GM21825 (cell line): ENCODE data around the gene TMEM100.

Experiments used
- ATAC-seq: cut with Tn5 transposase; IDR thresholded peaks from one replicate; pipeline ENCODE4 v1.9.1; 2021; ENCODE audit warnings: mild to moderate bottlenecking, moderate library complexity; ENCODE audit not compliant: unreplicated experiment

Gene TMEM100

GRCh38 chr17:55745258-55745657 is 22.6 kb upstream of the TMEM100 start:
- ATAC-seq = no peak

DNA sequence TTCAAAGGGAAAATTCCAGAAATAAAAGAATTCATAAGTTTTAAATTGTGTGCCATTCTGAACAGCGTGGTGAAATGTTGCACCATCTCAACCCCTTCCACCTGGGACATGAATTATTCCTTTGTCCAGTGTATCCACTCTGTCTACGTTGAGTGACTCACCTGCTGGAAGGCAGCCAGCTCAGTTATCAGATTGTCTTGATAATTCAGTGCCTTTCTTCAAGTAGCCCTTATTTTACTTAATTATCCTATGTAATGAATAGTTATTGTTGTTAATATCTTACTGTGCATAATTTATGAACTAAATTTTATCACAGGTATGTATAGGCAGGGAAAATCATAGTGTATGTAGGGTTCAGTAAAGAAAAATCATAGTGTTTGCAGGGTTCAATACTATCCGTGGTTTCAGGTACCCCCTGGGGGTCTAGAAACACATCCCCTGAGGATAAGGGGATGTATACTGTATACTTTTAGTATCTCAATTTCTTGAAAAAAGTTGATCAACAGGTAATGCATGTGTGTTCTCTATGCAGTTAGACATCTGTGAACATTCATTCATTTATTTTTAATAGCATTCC is 20.5 kb upstream of the TMEM100 start:
- ATAC-seq = peak; percentile 29

- ATAC-seq = peak; percentile 75
Observed at GRCh38 chr17:55742272-55743102, 19.8 kb upstream of the TMEM100 start.

GRCh38 chr17:55741356-55741700 is 18.7 kb upstream of the TMEM100 start:
- ATAC-seq = no peak

GRCh38 chr17:55740511-55741355 is 18.1 kb upstream of the TMEM100 start:
- no peak for ATAC-seq

DNA sequence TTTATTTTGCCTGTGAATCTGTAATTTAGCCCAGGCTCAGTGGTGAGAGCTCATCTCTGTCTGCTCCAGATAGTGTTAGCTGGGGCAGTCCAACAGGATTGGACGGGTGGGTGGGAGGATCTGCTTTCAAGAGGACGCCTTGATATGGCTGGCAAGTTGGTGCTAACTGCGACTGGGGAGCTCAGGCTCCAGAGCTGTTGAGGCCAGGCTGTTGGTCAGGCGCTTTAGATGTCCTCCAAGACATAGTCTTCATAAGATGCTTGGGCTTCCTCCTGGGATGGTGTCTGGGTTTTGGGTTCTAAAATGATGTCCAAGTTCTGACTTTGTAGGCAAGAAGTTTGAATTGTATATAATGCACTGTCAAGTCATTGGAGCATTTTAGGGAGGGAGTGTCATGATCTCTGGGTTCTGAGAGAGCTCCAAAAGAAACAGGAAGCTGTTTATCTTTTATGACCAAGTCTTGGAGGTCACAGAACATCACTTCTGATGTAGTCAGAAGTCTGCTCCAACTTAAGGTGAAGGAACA is 15.4 kb upstream of the TMEM100 start:
- no peak for ATAC-seq

GRCh38 chr17:55735731-55736405 is 13.2 kb upstream of the TMEM100 start:
- no peak for ATAC-seq

- ATAC-seq = peak; percentile 51
Observed at GRCh38 chr17:55734128-55734781, 11.6 kb upstream of the TMEM100 start.

DNA sequence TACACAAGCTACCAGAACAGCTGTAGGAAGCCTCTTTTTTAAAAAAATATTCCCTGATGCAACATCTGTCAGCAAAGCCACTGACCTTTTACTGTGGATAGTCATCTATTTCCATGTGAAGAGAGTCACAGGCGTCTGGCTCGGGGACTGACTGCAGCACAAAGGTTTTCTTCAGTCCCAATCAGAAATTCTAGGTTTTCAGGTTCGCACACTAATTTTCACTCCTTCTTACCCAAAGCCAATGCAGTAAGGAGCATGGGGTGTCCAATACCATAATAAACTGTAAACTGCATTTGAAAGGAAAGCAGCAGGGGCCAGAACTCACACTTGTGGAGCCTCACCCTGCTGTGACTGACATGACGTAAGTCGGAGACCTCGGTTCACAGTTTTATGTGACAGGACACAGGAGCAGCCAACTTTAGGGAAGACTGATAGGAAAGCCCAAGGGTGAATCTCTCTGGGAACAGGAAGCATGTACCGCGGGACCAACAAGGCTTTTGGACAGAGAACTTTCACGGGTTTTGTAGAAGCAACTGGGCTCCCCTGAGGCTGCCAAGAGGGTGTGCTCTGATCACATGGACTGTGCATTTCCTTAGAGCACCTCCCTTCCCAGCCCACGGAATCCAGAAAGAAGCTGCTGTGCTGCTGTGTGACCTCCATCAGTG is 9.1 kb upstream of the TMEM100 start:
- ATAC-seq = no peak

- no peak for ATAC-seq
Observed at GRCh38 chr17:55730808-55731207, 8.1 kb upstream of the TMEM100 start.

GRCh38 chr17:55730380-55730779 is 7.7 kb upstream of the TMEM100 start:
- no peak for ATAC-seq

GRCh38 chr17:55729484-55729883 is 6.8 kb upstream of the TMEM100 start:
- ATAC-seq = no peak

- ATAC-seq = no peak
Observed at GRCh38 chr17:55728833-55729232, 6.2 kb upstream of the TMEM100 start.

- no peak for ATAC-seq
Observed at GRCh38 chr17:55728361-55728760, 5.7 kb upstream of the TMEM100 start.

GRCh38 chr17:55727920-55728319 is 5.3 kb upstream of the TMEM100 start:
- no peak for ATAC-seq

DNA sequence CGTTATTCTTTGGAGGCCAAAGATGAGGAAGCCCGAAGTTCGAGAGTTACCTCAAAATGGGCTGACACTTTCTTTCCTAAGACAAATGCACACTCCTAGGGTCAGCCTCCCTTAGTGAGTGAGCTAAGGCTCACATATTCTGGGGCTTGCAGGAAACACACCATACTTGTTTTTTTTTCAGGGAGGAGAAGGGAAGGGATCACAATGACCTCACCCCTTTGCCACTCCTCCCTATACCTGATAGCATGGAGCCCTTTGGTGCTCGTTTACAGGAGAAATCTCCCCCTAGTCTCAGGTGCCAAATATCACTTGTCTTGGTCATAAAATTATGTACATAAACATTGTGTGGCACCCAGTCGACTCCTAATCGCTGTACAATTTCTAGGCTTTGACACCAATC is 4.6 kb upstream of the TMEM100 start:
- no peak for ATAC-seq

- no peak for ATAC-seq
Observed at GRCh38 chr17:55726440-55726839, 3.8 kb upstream of the TMEM100 start.

DNA sequence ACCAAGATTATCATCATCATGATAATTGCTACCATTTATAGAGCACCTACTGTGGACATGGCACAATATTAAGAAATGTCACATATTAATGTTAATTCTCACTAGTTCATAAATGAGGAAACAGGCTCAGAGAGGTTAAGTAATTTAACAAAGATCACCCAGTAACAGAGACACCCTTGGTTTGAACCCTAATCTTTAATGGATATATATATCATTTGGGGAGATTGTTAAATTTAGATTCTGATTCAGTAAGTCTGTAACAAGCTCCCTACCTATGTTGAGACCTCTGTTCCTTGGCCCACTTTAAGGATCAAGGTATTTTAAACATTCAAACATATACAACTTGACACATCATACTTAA is 804 bp upstream of the TMEM100 start:
- no peak for ATAC-seq

DNA sequence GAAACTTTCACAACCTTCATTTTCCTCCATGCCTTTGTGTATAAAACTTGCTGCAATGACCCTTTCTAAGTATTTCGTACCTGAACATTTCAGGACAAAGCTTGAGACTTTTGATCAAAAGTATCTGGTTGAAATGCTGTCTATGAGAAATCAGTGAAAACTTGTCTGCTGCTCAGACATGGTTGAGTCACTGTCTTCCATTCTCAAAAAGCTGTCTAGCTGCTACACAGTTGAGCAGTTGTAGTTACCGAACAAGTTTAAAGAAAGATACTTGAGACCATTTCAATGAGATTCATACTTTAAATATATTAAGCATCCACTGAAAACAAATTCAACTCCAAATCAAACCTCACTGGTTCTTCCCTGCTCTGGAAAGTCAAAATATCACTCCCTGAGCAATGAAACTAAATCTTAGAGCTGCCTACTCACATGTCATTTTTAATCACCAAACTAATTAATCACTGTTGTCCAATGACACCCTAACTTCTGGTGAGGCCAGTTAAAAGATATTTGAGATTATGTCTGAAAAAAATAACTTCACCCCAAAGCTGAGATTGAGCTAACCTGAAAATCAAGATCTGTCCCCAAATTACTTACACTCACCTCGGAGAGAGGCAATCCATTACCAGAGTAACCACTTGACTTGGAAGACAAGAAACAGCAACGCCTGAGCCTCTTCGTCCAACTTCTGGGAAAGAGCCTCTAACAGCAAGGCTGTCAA is 488 bp downstream of the TMEM100 start:
- ATAC-seq = no peak
